HG03175 (cell line): ENCODE data around the gene NAA15.
A peak's percentile ranks its signal among the peaks of the same experiment; 100 is the strongest.
"Not testable (repeated sequence)": the region's sequence is repeated elsewhere in the genome, so short reads cannot be mapped to it uniquely, and the experiment has no call there.

Experiments used
- ATAC-seq: cut with Tn5 transposase; IDR thresholded peaks from one replicate; pipeline ENCODE4 v1.9.1; 2021; ENCODE audit warnings: mild to moderate bottlenecking, moderate library complexity; ENCODE audit not compliant: unreplicated experiment

Gene NAA15

DNA sequence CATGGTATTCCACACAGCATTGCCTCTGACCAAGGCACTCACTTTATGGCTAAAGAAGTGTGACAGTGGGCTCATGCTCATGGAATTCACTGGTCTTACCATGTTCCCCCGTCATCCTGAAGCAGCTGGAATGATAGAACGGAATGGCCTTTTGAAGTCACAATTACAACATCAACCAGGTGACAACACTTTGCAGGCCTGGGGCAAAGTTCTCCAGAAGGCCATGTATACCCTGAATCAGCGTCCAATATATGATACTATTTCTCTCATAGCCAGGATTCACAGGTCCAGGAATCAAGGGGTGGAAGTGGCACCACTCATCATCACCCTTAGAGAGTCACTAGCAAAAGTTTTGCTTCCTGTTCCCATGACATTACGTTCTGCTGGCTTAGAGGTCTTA lies 145.8 kb downstream of the NAA15 start:
- ATAC-seq: not testable (repeated sequence)

DNA sequence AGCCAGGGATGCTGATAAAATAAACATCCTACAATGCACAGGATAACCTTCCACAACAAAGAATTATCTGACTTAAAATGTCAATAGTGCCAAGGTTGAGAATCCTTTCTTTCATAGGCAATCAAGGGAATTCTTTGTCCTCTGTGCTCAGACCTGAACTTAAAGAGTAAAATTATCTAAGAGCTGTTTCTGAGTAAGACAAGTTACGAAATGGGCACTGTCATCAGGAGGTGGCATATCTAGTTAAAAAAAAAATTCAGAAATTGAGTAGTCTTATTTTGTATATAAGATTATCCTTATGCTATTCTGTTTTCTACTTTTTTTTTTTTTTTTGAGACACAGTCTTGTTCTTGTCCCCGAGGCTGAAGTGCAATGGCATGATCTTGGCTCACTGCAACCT lies 149.3 kb downstream of the NAA15 start:
- no peak for ATAC-seq

DNA sequence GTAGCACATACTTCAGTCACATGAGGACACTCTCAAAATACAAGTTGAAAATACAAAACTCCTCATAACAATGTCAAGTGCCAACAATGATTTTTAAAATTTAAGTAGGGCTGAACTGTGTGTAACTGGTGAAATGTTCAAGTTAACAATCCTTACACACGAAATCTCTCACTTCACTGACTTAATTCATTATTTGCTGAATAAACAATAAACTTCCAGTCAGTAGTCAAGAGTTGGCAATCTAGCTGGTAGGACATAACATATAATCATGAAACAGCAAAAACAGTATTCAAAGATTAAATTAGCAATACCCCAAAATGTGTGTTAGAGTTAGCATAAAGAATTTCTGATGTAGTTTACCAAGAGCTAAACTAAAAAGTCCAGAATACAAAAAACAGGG lies 150.7 kb downstream of the NAA15 start:
- ATAC-seq: no peak

DNA sequence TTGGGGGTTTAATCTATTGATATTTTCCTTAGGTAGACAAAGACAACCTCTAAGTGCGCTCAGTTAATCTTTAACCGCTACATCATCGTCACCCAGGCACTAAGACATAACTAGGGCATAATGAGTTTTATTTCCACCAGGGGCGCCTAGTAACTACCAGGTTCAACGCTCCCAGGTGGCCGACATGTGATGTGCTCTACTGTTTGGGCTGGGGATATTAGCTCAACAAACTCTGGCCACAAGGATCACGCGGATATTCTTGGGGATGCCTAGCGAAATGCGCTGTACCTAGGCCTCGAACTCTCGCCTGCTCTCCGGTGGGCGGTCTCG lies 151.7 kb downstream of the NAA15 start:
- ATAC-seq: peak; percentile 63

DNA sequence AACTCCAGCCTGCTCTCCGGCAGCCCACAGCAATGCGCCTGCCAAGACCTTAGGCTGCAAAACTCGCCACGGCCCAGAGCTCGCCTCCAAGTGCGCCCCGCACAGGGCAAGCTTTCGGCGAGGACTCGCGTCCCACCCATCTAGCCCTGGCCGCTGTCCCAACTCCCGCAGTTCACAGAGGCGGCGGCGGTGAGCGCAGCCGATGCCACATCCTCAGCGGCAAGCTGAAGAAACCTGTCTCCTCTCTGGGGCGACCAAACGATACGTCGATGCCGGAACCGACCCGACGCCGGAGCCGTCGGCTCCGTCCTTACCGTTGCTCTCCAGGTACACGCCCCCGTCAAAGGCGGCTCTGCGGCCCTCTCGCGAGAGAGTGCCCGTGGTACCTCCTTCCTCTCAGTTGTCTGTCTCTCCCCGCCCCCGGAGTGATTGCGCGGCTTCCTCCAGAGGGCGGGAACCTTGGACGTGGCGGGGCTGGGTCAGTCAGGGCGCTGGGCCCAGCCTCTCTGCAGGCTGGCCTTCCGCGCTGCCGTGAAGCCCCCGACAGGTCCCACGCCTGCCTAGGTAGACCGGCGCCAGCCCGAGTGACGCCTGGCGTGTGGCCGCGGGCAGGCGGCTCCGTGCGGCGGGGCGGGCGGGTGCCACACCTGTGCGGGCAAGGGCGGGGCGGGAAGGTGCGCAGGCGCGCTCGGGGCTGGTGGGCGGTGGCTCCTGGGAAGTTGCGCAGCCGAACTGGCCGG lies 152.2 kb downstream of the NAA15 start:
- ATAC-seq: peak; percentile 91

- ATAC-seq: peak; percentile 3
Measured at GRCh38 chr4:139454111-139455045, 153.1 kb downstream of the NAA15 start, which contains the start of gene RAB33B. RAB33B (plus strand) TSS chr4:139454121; CDS start chr4:139454196, 75 bp downstream.

GRCh38 chr4:139455126-139455538 lies 153.8 kb downstream of the NAA15 start:
- no peak for ATAC-seq

GRCh38 chr4:139457318-139457717 lies 156.0 kb downstream of the NAA15 start:
- ATAC-seq: no peak

DNA sequence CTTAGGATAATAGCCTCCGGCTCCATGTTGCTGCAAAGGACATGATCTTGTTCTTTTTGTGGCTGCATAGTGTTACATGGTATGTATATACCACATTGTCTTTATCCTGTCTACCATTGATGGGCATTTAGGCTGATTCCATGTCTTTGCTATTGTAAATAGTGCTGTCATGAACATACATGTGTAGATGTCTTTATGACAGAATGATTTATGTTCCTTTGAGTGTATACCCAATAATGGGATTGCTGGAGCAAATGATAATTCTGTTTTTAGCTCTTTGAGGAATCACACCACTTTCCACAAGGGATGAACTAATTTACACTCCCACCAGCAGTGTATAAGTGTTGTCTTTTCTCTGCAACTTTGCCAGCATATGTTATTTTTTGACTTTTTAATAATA lies 157.2 kb downstream of the NAA15 start:
- ATAC-seq: no peak

DNA sequence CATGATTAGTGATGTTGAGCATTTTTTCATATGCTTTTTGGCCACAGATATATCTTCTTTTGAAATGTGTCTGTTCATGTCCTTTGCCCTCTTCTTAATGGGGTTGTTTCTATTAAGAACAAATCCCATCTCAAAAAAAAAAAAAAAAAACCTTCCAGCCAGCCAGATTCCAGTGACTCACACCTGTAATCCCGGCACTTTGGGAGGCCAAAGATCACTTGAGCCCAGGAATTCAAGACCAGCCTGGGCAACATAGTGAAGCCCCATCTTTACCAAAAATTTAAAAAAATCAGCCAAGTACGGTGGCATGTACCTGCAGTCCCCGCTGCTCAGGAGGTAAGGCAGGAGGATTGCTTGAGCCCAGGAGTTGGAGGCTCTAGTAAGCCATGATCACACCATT lies 157.7 kb downstream of the NAA15 start:
- ATAC-seq: no peak

DNA sequence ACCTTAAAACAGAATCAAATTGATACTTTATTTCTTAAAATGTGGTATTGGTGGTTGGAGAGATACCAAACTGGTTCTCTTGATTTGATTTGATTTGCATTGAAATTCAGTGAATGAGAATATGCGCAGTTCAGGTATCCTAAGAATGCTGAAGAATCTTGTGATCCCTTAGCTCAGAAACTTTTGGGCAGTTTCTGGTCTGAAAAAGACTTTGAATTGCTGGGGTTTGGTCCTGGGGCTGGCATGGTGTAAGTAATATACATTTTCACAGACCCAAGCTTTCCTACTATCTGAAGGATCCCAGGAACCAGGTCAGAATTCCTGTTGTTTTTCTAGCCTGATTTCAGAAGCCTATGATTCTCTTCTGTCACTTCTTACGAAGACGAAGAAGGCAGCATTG lies 159.3 kb downstream of the NAA15 start:
- no peak for ATAC-seq

GRCh38 chr4:139461022-139461628 lies 159.8 kb downstream of the NAA15 start:
- ATAC-seq: no peak

- not testable (repeated sequence) for ATAC-seq
Measured at GRCh38 chr4:139464512-139464911, 163.2 kb downstream of the NAA15 start.

GRCh38 chr4:139465922-139466321 lies 164.6 kb downstream of the NAA15 start:
- no peak for ATAC-seq

DNA sequence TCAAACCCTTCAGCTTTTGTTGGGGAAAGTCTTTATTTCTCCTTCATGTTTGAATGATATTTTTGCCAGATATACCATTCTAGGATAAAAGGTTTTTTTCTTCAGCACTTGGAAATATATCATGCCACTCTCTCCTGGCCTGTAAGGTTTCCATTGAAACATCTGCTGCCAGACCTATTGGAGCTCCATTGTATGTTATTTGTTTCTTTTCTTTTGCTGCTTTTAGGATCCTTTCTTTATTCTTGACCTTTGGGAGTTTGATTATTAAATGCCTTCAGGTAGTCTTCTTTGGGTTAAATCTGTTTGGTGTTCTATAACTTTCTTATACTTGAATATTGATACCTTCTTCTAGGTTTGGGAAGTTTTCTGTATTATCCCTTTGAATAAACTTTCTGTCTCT lies 167.5 kb downstream of the NAA15 start:
- not testable (repeated sequence) for ATAC-seq

GRCh38 chr4:139469216-139469615 lies 167.9 kb downstream of the NAA15 start:
- ATAC-seq: no peak
